ENCODE results near the gene SH3BP5L.
"Not testable (repeated sequence)": the region's sequence is repeated elsewhere in the genome, so short reads cannot be mapped to it uniquely, and the experiment has no call there.

Gene SH3BP5L

GRCh38 chr1:248792342-248792741 lies 33.4 kb downstream of the SH3BP5L start:
- no peak overlapping the region for H3K9ac ChIP-seq (ENCODE audit: low read length in 2 of 2)

GRCh38 chr1:248791010-248791409 lies 34.7 kb downstream of the SH3BP5L start:
- Histone ChIP-seq H3K27me3 (ENCODE audit: control insufficient read depth in 1 of 2, insufficient read depth in 2 of 2, low read length in 2 of 2) (peaks cover 0 to 2% of the 10 kb centered on the region in 2 donors), H3K4me1 (ENCODE audit: control insufficient read depth, insufficient read depth, low read length) (no peaks in the 10 kb centered on the region), H3K9me3 (ENCODE audit: control insufficient read depth in 2 of 2, low read length in 2 of 2) (peaks cover 3 to 4% of the 10 kb centered on the region in 2 donors), H3K27ac (ENCODE audit: low read length) (no peak overlapping the region), H3K9ac (ENCODE audit: low read length in 2 of 2) (no peak overlapping the region), H3K4me3 (ENCODE audit: low read length in 2 of 2) (no peak overlapping the region), H3K36me3 (ENCODE audit: control insufficient read depth in 2 of 2, insufficient read depth in 2 of 2, low read length in 2 of 2) (no peaks in the 10 kb centered on the region)

More at GRCh38 chr1:248792342-248792741, 33.4 kb downstream of the SH3BP5L start:
- peaks cover 3 to 4% of the 10 kb centered on the region in 2 donors for H3K9me3 ChIP-seq (ENCODE audit: control insufficient read depth in 2 of 2, low read length in 2 of 2)
- H3K36me3 ChIP-seq (ENCODE audit: control insufficient read depth in 2 of 2, insufficient read depth in 2 of 2, low read length in 2 of 2): no peaks in the 10 kb centered on the region
- no peaks in the 10 kb centered on the region for H3K4me1 ChIP-seq (ENCODE audit: control insufficient read depth, insufficient read depth, low read length)
- peaks cover 0 to 2% of the 10 kb centered on the region in 2 donors for H3K27me3 ChIP-seq (ENCODE audit: control insufficient read depth in 1 of 2, insufficient read depth in 2 of 2, low read length in 2 of 2)
- H3K27ac ChIP-seq (ENCODE audit: low read length): no peak overlapping the region
- no peak overlapping the region for H3K4me3 ChIP-seq (ENCODE audit: low read length in 2 of 2)

- Histone ChIP-seq H3K4me3 (ENCODE audit: low read length in 2 of 2) (no peak overlapping the region), H3K9ac (ENCODE audit: low read length in 2 of 2) (no peak overlapping the region), H3K36me3 (ENCODE audit: control insufficient read depth in 2 of 2, insufficient read depth in 2 of 2, low read length in 2 of 2) (no peaks in the 10 kb centered on the region), H3K4me1 (ENCODE audit: control insufficient read depth, insufficient read depth, low read length) (no peaks in the 10 kb centered on the region), H3K9me3 (ENCODE audit: control insufficient read depth in 2 of 2, low read length in 2 of 2) (peaks cover 1 to 3% of the 10 kb centered on the region in 2 donors), H3K27me3 (ENCODE audit: control insufficient read depth in 1 of 2, insufficient read depth in 2 of 2, low read length in 2 of 2) (no peaks in the 10 kb centered on the region), H3K27ac (ENCODE audit: low read length) (no peak overlapping the region)
Observed at GRCh38 chr1:248790456-248790855, 35.3 kb downstream of the SH3BP5L start.

GRCh38 chr1:248789337-248789736 lies 36.4 kb downstream of the SH3BP5L start:
- not testable (repeated sequence) for H3K4me3 ChIP-seq (ENCODE audit: low read length in 2 of 2); H3K36me3 ChIP-seq (ENCODE audit: control insufficient read depth in 2 of 2, insufficient read depth in 2 of 2, low read length in 2 of 2); H3K4me1 ChIP-seq (ENCODE audit: control insufficient read depth, insufficient read depth, low read length); H3K27me3 ChIP-seq (ENCODE audit: control insufficient read depth in 1 of 2, insufficient read depth in 2 of 2, low read length in 2 of 2); H3K27ac ChIP-seq (ENCODE audit: low read length); H3K9ac ChIP-seq (ENCODE audit: low read length in 2 of 2); H3K9me3 ChIP-seq (ENCODE audit: control insufficient read depth in 2 of 2, low read length in 2 of 2)

GRCh38 chr1:248788327-248788726 lies 37.4 kb downstream of the SH3BP5L start:
- no peaks in the 10 kb centered on the region for H3K9me3 ChIP-seq (ENCODE audit: control insufficient read depth in 2 of 2, low read length in 2 of 2)
- H3K9ac ChIP-seq (ENCODE audit: low read length in 2 of 2): no peak overlapping the region
- no peak overlapping the region for H3K27ac ChIP-seq (ENCODE audit: low read length)
- H3K4me1 ChIP-seq (ENCODE audit: control insufficient read depth, insufficient read depth, low read length): no peaks in the 10 kb centered on the region
- H3K27me3 ChIP-seq (ENCODE audit: control insufficient read depth in 1 of 2, insufficient read depth in 2 of 2, low read length in 2 of 2): no peaks in the 10 kb centered on the region
- no peaks in the 10 kb centered on the region for H3K36me3 ChIP-seq (ENCODE audit: control insufficient read depth in 2 of 2, insufficient read depth in 2 of 2, low read length in 2 of 2)
- H3K4me3 ChIP-seq (ENCODE audit: low read length in 2 of 2): no peak overlapping the region

- Histone ChIP-seq H3K4me3 (ENCODE audit: low read length in 2 of 2) (no peak overlapping the region), H3K27me3 (ENCODE audit: control insufficient read depth in 1 of 2, insufficient read depth in 2 of 2, low read length in 2 of 2) (peaks cover 0 to 3% of the 10 kb centered on the region in 2 donors), H3K9me3 (ENCODE audit: control insufficient read depth in 2 of 2, low read length in 2 of 2) (no peaks in the 10 kb centered on the region), H3K9ac (ENCODE audit: low read length in 2 of 2) (no peak overlapping the region), H3K27ac (ENCODE audit: low read length) (no peak overlapping the region), H3K36me3 (ENCODE audit: control insufficient read depth in 2 of 2, insufficient read depth in 2 of 2, low read length in 2 of 2) (no peaks in the 10 kb centered on the region), H3K4me1 (ENCODE audit: control insufficient read depth, insufficient read depth, low read length) (no peaks in the 10 kb centered on the region)
Observed at GRCh38 chr1:248787430-248787829, 38.3 kb downstream of the SH3BP5L start.

- Histone ChIP-seq H3K27me3 (ENCODE audit: control insufficient read depth in 1 of 2, insufficient read depth in 2 of 2, low read length in 2 of 2) (peaks cover 0 to 3% of the 10 kb centered on the region in 2 donors), H3K4me1 (ENCODE audit: control insufficient read depth, insufficient read depth, low read length) (no peaks in the 10 kb centered on the region), H3K4me3 (ENCODE audit: low read length in 2 of 2) (no peak overlapping the region), H3K9me3 (ENCODE audit: control insufficient read depth in 2 of 2, low read length in 2 of 2) (peaks cover 3 to 4% of the 10 kb centered on the region in 2 donors), H3K9ac (ENCODE audit: low read length in 2 of 2) (no peak overlapping the region), H3K36me3 (ENCODE audit: control insufficient read depth in 2 of 2, insufficient read depth in 2 of 2, low read length in 2 of 2) (no peaks in the 10 kb centered on the region), H3K27ac (ENCODE audit: low read length) (no peak overlapping the region)
Observed at GRCh38 chr1:248786156-248786555, 39.6 kb downstream of the SH3BP5L start.

- H3K36me3 ChIP-seq (ENCODE audit: control insufficient read depth in 2 of 2, insufficient read depth in 2 of 2, low read length in 2 of 2): no peaks in the 10 kb centered on the region
- no peak overlapping the region for H3K4me3 ChIP-seq (ENCODE audit: low read length in 2 of 2)
- H3K9me3 ChIP-seq (ENCODE audit: control insufficient read depth in 2 of 2, low read length in 2 of 2): peaks cover 4% of the 10 kb centered on the region in 2 donors
- H3K27me3 ChIP-seq (ENCODE audit: control insufficient read depth in 1 of 2, insufficient read depth in 2 of 2, low read length in 2 of 2): peaks cover 0 to 3% of the 10 kb centered on the region in 2 donors
- no peak overlapping the region for H3K27ac ChIP-seq (ENCODE audit: low read length)
- H3K4me1 ChIP-seq (ENCODE audit: control insufficient read depth, insufficient read depth, low read length): no peaks in the 10 kb centered on the region
- no peak overlapping the region for H3K9ac ChIP-seq (ENCODE audit: low read length in 2 of 2)
Observed at GRCh38 chr1:248783367-248783766, 42.3 kb downstream of the SH3BP5L start.

GRCh38 chr1:248782416-248783141 lies 43.1 kb downstream of the SH3BP5L start:
- Histone ChIP-seq H3K4me1 (ENCODE audit: control insufficient read depth, insufficient read depth, low read length) (no peaks in the 10 kb centered on the region), H3K36me3 (ENCODE audit: control insufficient read depth in 2 of 2, insufficient read depth in 2 of 2, low read length in 2 of 2) (no peaks in the 10 kb centered on the region), H3K27me3 (ENCODE audit: control insufficient read depth in 1 of 2, insufficient read depth in 2 of 2, low read length in 2 of 2) (peaks cover 0 to 3% of the 10 kb centered on the region in 2 donors), H3K9ac (ENCODE audit: low read length in 2 of 2) (no peak overlapping the region), H3K9me3 (ENCODE audit: control insufficient read depth in 2 of 2, low read length in 2 of 2) (peaks cover 4% of the 10 kb centered on the region in 2 donors), H3K27ac (ENCODE audit: low read length) (no peak overlapping the region), H3K4me3 (ENCODE audit: low read length in 2 of 2) (no peak overlapping the region)

GRCh38 chr1:248779350-248779749 lies 46.4 kb downstream of the SH3BP5L start:
- H3K4me3 ChIP-seq (ENCODE audit: low read length in 2 of 2): no peak overlapping the region
- no peak overlapping the region for H3K27ac ChIP-seq (ENCODE audit: low read length)
- H3K4me1 ChIP-seq (ENCODE audit: control insufficient read depth, insufficient read depth, low read length): no peaks in the 10 kb centered on the region
- H3K9me3 ChIP-seq (ENCODE audit: control insufficient read depth in 2 of 2, low read length in 2 of 2): peaks cover 4% of the 10 kb centered on the region in 2 donors
- no peak overlapping the region for H3K9ac ChIP-seq (ENCODE audit: low read length in 2 of 2)
- H3K27me3 ChIP-seq (ENCODE audit: control insufficient read depth in 1 of 2, insufficient read depth in 2 of 2, low read length in 2 of 2): peaks cover 0 to 3% of the 10 kb centered on the region in 2 donors
- no peaks in the 10 kb centered on the region for H3K36me3 ChIP-seq (ENCODE audit: control insufficient read depth in 2 of 2, insufficient read depth in 2 of 2, low read length in 2 of 2)

- Histone ChIP-seq H3K9me3 (ENCODE audit: control insufficient read depth in 2 of 2, low read length in 2 of 2) (peaks cover 4% of the 10 kb centered on the region in 2 donors), H3K36me3 (ENCODE audit: control insufficient read depth in 2 of 2, insufficient read depth in 2 of 2, low read length in 2 of 2) (no peaks in the 10 kb centered on the region), H3K9ac (ENCODE audit: low read length in 2 of 2) (no peak overlapping the region), H3K4me3 (ENCODE audit: low read length in 2 of 2) (no peak overlapping the region), H3K27ac (ENCODE audit: low read length) (no peak overlapping the region), H3K27me3 (ENCODE audit: control insufficient read depth in 1 of 2, insufficient read depth in 2 of 2, low read length in 2 of 2) (peaks cover 0 to 3% of the 10 kb centered on the region in 2 donors), H3K4me1 (ENCODE audit: control insufficient read depth, insufficient read depth, low read length) (no peaks in the 10 kb centered on the region)
Observed at GRCh38 chr1:248778906-248779305, 46.8 kb downstream of the SH3BP5L start.
